HG03469 (cell line): ENCODE data around the gene DMRTB1.

ENCODE experiments used
- ATAC-seq: cut with Tn5 transposase; IDR thresholded peaks from one replicate; pipeline ENCODE4 v1.9.1; 2021; ENCODE audit warnings: mild to moderate bottlenecking, moderate library complexity, moderate number of reproducible peaks; ENCODE audit not compliant: unreplicated experiment

Gene DMRTB1

DNA sequence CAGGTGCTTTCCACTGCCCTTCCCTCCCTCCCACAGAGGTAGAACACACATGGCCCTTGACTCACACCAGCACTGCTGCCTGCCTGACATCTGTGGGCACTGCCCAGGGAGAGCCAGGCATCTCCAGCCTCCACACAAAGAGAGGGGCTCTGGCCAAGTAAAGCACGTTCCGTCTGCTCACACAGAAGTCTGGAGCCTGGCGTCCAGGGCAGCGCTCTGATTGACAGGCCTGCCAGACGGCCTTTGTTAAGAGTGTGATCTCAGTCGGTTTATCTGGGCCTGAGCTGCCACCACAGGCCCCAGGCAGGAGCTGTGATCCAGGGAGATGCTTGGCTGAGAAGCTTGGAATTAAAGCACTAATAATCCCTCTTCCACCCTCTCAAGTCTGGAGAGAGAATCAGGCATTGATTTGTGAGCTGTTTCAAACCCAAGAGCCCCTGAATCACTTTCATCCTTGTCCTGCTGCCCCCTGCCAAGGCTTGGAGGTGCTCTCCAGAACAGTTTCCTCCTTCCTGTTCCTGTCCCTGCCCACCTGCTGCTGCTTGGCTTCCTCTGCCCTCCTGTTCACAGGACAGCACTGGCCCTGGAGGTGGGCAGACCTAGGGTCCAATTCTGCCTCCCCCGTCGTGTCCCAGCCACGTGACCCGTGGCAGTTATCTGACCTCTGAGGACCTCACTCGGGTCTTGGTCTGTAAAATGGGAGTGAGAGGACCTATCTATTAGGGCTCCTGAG, 3.7 kb downstream of the DMRTB1 start:
- ATAC-seq, result no peak

- no peak for ATAC-seq
These were observed 5.0 kb downstream of the DMRTB1 start for GRCh38 chr1:53463961-53464899.

GRCh38 chr1:53465023-53465957, 6.1 kb downstream of the DMRTB1 start:
- ATAC-seq, result no peak

DNA sequence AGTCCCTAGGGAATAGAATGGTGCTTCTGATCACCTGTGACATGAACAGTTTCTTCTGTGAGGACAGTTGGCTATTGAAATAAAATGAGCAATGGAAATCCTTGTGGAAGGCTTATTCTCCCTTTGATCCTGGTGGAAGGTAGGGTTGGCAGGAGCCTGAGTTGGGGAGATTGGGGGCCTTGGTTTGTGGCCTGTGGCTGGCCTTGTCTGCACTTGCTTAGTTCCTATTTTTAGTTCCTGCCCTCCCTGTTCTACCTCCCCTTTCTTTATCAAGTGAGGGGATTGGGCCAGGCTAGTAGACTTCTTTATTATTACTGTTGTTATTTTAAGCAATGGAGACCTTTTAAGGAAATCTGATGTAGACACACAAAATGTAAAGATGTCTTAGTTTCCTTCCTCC, 8.2 kb downstream of the DMRTB1 start:
- no peak for ATAC-seq

DNA sequence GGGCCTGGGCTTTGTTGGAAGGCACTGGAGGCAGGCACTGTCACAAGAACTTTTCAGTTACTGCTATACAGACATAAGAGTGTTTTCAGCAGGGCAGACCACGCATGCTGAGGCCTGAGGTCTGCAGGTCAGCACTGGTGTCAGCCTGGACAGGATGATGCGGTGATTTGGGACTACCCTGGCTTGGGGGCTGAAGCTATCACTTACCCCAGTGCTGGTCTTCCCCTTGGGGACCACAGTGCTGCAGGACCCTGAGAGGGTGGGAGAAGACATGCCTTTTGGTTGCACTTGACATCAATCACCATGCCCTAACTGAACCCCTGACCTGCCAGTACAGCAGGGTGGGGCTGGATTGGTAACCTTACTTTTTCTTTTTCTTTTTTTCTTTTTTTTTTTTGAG, 9.2 kb downstream of the DMRTB1 start:
- no peak for ATAC-seq

DNA sequence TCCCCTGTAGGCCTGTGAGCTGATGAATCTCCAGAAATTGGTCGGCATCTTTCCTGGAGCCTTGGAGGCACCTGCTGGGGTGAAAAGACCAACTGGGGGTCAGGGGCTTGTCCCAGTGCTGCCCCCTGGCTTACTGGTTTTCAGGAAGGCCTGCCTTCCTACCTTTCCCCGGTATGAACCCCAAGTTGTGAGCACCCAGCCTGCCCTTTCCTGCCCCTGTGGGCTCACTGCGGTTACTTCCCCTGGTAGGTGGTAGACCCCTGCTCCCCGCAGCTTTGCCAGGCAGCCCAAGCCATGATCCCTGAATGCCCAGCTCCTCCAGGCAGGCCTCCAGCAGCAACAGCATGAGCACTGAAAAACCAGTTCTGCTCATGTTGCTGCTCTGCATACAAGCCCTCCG, 10.2 kb downstream of the DMRTB1 start:
- ATAC-seq, result no peak

DNA sequence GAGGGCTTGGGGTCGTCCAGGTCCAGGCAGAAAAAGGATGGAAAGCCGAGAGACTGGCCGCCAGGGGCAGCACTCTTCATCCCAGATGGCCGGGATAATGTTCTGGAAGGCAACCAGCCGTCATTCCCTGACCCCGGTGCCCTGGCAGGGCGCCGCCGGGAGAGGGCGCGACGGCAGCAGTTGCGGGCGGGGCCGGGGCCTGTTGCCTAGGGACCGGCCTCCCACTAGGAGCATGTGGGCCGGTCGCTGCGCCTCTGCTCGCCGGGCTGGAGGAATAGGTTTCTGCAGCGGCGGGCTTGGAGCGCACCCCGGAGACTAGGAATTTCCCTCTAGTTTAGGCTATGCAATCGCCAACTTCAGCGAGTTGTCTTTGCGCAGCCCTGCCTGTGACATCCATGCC, 11.0 kb downstream of the DMRTB1 start:
- no peak for ATAC-seq

GRCh38 chr1:53470584-53470983, 11.4 kb downstream of the DMRTB1 start:
- ATAC-seq, result no peak

DNA sequence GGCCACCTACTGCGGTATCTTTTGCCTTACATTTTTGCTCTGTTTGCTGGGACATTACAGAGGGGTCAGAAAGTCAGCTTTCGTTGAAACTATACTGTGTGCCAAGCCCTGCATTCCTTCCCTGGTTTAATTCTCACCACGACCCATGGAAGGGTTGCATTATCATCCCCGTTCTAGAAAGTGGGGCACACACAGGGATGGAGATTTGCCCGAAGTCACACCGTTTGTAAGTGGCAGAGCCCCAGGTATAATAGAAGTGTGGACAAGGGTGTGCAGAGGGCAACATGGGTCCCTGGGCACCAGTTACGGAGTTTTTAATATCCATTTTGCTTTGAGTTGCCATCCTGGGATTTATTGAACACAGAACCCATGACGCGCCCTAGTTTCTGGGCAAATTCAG, 11.8 kb downstream of the DMRTB1 start:
- no peak for ATAC-seq

- no peak for ATAC-seq
These were observed 14.3 kb downstream of the DMRTB1 start for GRCh38 chr1:53473463-53473862.

- no peak for ATAC-seq
These were observed 16.5 kb downstream of the DMRTB1 start for GRCh38 chr1:53475664-53476063.

- no peak for ATAC-seq
These were observed 17.4 kb downstream of the DMRTB1 start for GRCh38 chr1:53476579-53476978.

- ATAC-seq, result no peak
These were observed 18.7 kb downstream of the DMRTB1 start for GRCh38 chr1:53477651-53478501.

DNA sequence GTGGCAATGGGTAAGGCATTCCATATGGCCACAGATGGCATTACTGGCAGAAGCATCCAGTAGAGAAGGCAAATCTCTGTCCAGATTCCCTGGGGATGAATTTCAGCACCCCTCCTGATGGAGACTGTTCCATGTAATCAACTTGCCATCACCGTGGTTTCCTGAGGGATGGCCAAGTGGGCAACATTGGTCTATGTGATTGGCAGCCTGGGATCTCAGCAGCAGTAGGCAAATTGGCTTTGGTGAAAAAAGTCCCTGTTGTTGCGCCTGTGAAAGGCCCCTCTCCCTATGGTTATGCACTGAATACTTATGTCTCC, 19.3 kb downstream of the DMRTB1 start:
- ATAC-seq, result no peak

- ATAC-seq, result no peak
These were observed 21.5 kb downstream of the DMRTB1 start for GRCh38 chr1:53480678-53481077.

- no peak for ATAC-seq
These were observed 22.3 kb downstream of the DMRTB1 start for GRCh38 chr1:53481456-53481855.

DNA sequence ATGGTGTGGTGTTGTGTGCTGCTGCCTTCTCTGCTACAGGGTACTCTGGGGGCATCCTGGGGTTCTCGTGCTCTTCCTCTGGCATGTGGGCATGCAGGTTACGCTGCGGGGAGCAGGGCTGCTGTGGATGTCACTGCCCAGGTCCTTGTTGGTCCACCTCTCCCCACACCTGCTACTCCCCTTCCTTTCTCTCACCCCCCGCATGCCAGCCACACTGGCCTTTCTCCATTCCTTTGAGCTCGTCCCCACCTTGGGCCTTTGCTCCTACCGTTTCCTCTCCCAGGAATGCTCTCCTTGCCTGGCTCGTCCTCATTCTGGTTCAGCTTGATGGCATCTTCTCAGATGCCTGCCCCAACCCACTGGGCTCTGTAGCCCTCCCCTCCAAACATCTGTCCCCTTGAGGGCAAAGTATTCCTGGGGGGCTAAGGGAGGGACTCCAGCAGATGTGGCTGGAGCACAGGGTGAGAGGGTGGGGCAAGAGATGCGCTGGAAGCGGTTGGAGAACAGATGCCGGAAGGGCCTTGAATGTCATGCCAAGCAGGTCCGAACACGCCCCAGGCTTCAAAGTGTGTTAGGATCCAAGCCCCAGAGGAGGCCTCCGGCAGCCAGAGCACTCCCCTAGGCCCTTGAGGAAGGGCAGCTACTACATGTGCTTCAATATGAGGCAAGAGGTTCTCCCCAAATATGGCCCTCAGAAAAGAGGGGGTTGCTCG, 23.4 kb downstream of the DMRTB1 start:
- no peak for ATAC-seq

- no peak for ATAC-seq
These were observed 24.0 kb downstream of the DMRTB1 start for GRCh38 chr1:53483170-53483569.

DNA sequence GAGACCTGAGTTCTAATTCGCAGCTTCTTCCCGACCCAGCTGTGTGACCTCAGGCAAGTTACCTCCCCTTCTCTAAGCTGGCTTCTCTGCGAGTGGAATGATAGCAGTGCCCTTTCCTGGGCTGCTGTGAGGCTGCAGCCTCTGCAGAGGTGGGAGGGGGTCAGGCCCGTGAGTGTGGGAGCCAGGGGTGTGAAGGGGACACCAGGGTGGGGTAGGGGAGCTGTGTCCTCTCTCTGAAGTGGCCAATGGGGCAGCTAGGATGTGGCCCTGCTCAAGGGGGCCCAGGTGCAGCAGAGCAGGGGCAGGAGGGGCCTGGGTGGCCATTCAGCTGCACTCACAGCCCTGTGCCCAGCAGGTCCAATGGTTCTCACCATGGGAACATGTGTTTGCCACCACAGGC, 24.5 kb downstream of the DMRTB1 start:
- ATAC-seq, result no peak
